OCI-M2 (cell line): ENCODE data around the gene HRC.
"Not testable (repeated sequence)": the region's sequence is repeated elsewhere in the genome, so short reads cannot be mapped to it uniquely, and the experiment has no call there.

Experiments used
- DNase-seq: peaks from one replicate; lab custom pipeline; 2025; ENCODE audit not compliant: unreplicated experiment; lab: John Stamatoyannopoulos, UW

The HRC gene

GRCh38 chr19:49161987-49162386 lies 6.8 kb upstream of the HRC start:
- no peak for DNase-seq

GRCh38 chr19:49160450-49161189 lies 5.4 kb upstream of the HRC start:
- no peak for DNase-seq

- DNase-seq: peak; percentile 51
Observed at GRCh38 chr19:49157445-49158224, 2.4 kb upstream of the HRC start, which contains the start of gene TRPM4. TSS of gene TRPM4 (plus strand) at chr19:49157792. CDS start at chr19:49157867, 75 bp downstream.

GRCh38 chr19:49155820-49156346 lies 687 bp upstream of the HRC start:
- DNase-seq: no peak

GRCh38 chr19:49154279-49154678 lies 917 bp downstream of the HRC start:
- DNase-seq: no peak

- DNase-seq: no peak
Observed at GRCh38 chr19:49153167-49153809, 1.9 kb downstream of the HRC start.

GRCh38 chr19:49152119-49152550 lies 3.1 kb downstream of the HRC start:
- no peak for DNase-seq

- peak; percentile 94 for DNase-seq
Observed at GRCh38 chr19:49151267-49152118, 3.7 kb downstream of the HRC start.

- no peak for DNase-seq
Observed at GRCh38 chr19:49150944-49151243, 4.3 kb downstream of the HRC start.

- peak; percentile 79 for DNase-seq
Observed at GRCh38 chr19:49150106-49150943, 4.9 kb downstream of the HRC start.

GRCh38 chr19:49149652-49150105 lies 5.5 kb downstream of the HRC start:
- no peak for DNase-seq

- peak; percentile 95 for DNase-seq
Observed at GRCh38 chr19:49148784-49149651, 6.2 kb downstream of the HRC start.

- DNase-seq: no peak
Observed at GRCh38 chr19:49148044-49148682, 7.0 kb downstream of the HRC start.

- DNase-seq: not testable (repeated sequence)
Observed at GRCh38 chr19:49146408-49146770, 8.8 kb downstream of the HRC start.

- no peak for DNase-seq
Observed at GRCh38 chr19:49145573-49146407, 9.4 kb downstream of the HRC start.

- no peak for DNase-seq
Observed at GRCh38 chr19:49142866-49143335, 12.3 kb downstream of the HRC start.

- DNase-seq: no peak
Observed at GRCh38 chr19:49141352-49141751, 13.8 kb downstream of the HRC start.
